Glutamatergic neuron (in vitro differentiated cells): ENCODE data around the gene SYNE1. TPM values are rescaled to one million over a fixed set of nuclear protein-coding genes. Genes with fewer than 3 reads are reported as not detected.

Experiments used
- DNase-seq: peaks from one replicate; pipeline ENCODE4 v3.0.0; 2022
- H3K27ac Mint-ChIP-seq: one replicate; pipeline ENCODE4 v1.8.0; 2020; ENCODE audit warnings: mild to moderate bottlenecking, mixed read lengths, inconsistent platforms; ENCODE audit not compliant: unreplicated experiment
- H3K27me3 Mint-ChIP-seq: one replicate; pipeline ENCODE4 v1.8.0; 2020; ENCODE audit warnings: mild to moderate bottlenecking, moderate library complexity, mixed read lengths, inconsistent platforms; ENCODE audit not compliant: unreplicated experiment
- H3K36me3 Mint-ChIP-seq: one replicate; pipeline ENCODE4 v1.8.0; 2020; ENCODE audit warnings: mild to moderate bottlenecking, mixed read lengths, inconsistent platforms; ENCODE audit not compliant: unreplicated experiment
- H3K4me1 Mint-ChIP-seq: one replicate; pipeline ENCODE4 v1.8.0; 2020; ENCODE audit warnings: mild to moderate bottlenecking, low read depth, mixed read lengths, inconsistent platforms; ENCODE audit not compliant: unreplicated experiment
- H3K4me3 Mint-ChIP-seq: one replicate; pipeline ENCODE4 v1.8.0; 2020; ENCODE audit warnings: mild to moderate bottlenecking, mixed read lengths, inconsistent platforms; ENCODE audit not compliant: unreplicated experiment
- H3K9me3 Mint-ChIP-seq: one replicate; pipeline ENCODE4 v1.8.0; 2020; ENCODE audit warnings: mild to moderate bottlenecking, moderate library complexity, mixed read lengths, inconsistent platforms; ENCODE audit not compliant: unreplicated experiment
- CTCF ChIP-seq: fragments of 200-600 bp; sonication (generic); IDR thresholded peaks from one replicate; pipeline ENCODE4 v1.5.0; 2021; ENCODE audit not compliant: partially characterized antibody, unreplicated experiment
- total RNA-seq: library from RNA; stranded (reverse); fragmentation: NEBNext Ultra II Directional; extraction: Animal tissue kit (Norgen Biotek cat#: 25700); gene quantifications from one replicate; pipeline ENCODE4 v1.2.1, GENCODE V29; 2021; ENCODE audit not compliant: unreplicated experiment

SYNE1 gene
- total RNA-seq, 1 donor from 2014 or later: 23.4 TPM

DNA sequence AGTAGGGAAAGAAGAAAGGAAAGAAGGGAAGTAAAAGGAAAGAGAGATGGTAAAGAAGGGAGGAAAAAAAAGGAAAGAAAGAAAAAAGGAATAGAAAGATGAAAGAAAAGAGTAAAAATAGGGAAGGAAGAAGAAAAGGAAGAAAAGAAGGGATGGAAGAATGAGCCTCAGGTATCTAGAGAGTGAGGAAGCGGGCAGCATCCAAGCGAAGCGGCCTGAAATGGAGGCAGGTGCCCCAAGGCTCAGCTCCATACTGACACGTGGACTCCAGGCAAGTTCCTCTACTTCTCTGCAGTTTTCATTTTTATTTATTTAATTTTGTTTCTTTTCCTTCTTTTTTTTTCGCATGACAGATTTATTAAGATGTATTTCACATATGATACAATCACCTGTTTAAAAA lies 456.6 kb downstream of the SYNE1 start:
- Mint-ChIP-seq H3K27me3 (no peaks in the 10 kb centered on the region), H3K9me3 (no peaks in the 10 kb centered on the region), H3K27ac (no peak overlapping the region), H3K36me3 (no peaks in the 10 kb centered on the region), H3K4me1 (no peaks in the 10 kb centered on the region), H3K4me3 (no peak overlapping the region)
- no peak for TF ChIP-seq CTCF
- DNase-seq: no peak

DNA sequence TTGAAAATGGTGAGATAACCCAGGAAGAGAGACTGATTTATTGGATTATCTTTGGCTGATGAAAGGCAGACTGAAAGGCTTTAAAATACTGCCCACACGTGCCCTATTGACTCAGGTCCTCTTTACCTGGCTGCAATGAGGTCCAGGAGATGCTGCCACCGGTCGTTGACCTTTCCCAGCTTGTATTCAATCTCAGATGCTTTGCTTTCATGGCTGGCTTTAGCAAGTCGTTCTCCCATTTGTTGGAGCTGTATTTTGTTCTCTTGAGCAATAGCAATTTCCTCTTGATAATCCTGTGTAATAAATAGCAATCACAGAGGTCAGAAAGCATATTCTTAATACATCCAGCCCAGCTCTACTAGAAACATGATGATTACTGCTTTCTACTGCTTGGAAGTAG lies 460.9 kb downstream of the SYNE1 start:
- Mint-ChIP-seq H3K4me1 (peaks cover 3% of the 10 kb centered on the region), H3K9me3 (no peaks in the 10 kb centered on the region), H3K36me3 (no peaks in the 10 kb centered on the region), H3K27ac (no peak overlapping the region), H3K4me3 (no peak overlapping the region), H3K27me3 (no peaks in the 10 kb centered on the region)
- no peak for TF ChIP-seq CTCF
- DNase-seq: no peak

DNA sequence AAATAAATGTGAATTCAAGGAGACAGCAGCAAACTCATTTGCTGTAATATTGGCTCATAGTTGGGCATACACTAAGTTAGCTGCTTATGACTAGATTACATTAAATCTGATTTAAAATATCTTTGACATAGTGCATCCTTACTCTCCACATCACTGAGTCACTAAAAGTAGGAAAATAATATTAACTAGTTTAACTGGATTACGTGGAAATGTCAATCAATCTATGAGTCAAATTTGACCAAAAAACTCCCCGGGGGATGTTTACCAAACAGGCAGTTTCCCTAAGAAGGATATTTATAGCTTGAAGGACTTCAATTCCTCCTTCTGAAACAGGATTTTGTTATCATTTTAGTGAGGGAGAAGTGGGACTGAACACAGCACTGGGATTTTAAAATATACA lies 463.2 kb downstream of the SYNE1 start:
- H3K9me3 Mint-ChIP-seq: no peaks in the 10 kb centered on the region
- H3K27me3 Mint-ChIP-seq: no peaks in the 10 kb centered on the region
- H3K36me3 Mint-ChIP-seq: peaks cover 4% of the 10 kb centered on the region
- H3K27ac Mint-ChIP-seq: no peak overlapping the region
- TF ChIP-seq CTCF: no peak
- H3K4me3 Mint-ChIP-seq: no peak overlapping the region
- DNase-seq: no peak
- H3K4me1 Mint-ChIP-seq: peaks cover 3% of the 10 kb centered on the region

GRCh38 chr6:152173321-152173720 lies 463.8 kb downstream of the SYNE1 start:
- no peak overlapping the region for H3K4me3 Mint-ChIP-seq
- TF ChIP-seq CTCF: no peak
- DNase-seq: no peak
- H3K4me1 Mint-ChIP-seq: peaks cover 3% of the 10 kb centered on the region
- H3K27ac Mint-ChIP-seq: no peak overlapping the region
- H3K9me3 Mint-ChIP-seq: no peaks in the 10 kb centered on the region
- H3K36me3 Mint-ChIP-seq: peaks cover 4% of the 10 kb centered on the region
- no peaks in the 10 kb centered on the region for H3K27me3 Mint-ChIP-seq

DNA sequence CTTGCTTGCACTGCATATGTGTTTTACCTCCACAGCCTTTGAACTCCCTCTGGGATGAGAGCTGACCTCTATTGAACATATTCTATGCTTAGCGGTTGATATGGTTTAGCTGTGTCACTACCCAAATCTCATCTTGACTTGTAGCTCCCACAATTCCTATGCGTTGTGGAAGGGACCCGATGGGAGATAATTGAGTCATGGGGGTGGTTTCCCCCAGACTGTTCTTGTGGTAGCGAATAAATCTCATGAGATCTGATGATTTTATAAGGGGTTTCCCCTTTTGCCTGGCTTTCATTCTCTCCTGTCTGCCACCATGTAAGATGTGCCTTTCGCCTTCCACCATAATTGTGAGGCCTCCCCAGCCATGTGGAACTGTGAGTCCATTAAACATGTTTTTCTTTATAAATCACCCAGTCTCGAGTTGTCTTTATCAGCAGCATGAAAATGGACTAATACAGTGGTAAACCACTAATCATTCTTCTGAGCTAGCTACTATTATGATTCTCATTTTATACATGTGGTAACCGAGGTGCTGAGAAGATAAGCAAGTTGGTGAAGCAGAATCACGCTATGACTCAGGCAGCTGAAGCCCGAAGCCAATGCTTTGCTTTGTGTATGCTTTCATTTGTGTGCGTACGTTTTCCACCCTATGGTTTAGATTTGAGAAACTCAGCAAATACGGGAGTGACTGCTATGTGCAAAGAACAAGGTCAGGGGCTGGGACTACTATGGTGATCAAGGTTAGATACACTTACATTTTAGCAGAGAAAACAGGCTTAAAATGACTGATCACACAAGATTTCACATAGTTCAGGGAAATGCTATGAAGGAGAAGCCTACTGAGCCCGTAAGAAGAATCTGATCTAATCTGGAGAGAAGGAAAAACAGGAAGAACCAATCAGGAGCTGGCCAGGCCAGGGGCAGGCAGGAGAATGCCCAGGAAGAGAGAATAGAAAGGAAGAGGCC lies 466.2 kb downstream of the SYNE1 start:
- no peak overlapping the region for H3K27ac Mint-ChIP-seq
- DNase-seq: no peak

More for the DNA sequence above, 466.2 kb downstream of the SYNE1 start:
- Mint-ChIP-seq H3K27me3 (no peaks in the 10 kb centered on the region), H3K4me1 (peaks cover 3% of the 10 kb centered on the region), H3K36me3 (peaks cover 4% of the 10 kb centered on the region), H3K4me3 (no peak overlapping the region), H3K9me3 (no peaks in the 10 kb centered on the region)
- no peak for TF ChIP-seq CTCF
